UCSD-AML1 (cell line): ENCODE data around the gene CMTR2.

Experiments
- DNase-seq: peaks from one replicate; lab custom pipeline; 2025; ENCODE audit not compliant: unreplicated experiment; lab: John Stamatoyannopoulos, UW

The CMTR2 gene

DNA sequence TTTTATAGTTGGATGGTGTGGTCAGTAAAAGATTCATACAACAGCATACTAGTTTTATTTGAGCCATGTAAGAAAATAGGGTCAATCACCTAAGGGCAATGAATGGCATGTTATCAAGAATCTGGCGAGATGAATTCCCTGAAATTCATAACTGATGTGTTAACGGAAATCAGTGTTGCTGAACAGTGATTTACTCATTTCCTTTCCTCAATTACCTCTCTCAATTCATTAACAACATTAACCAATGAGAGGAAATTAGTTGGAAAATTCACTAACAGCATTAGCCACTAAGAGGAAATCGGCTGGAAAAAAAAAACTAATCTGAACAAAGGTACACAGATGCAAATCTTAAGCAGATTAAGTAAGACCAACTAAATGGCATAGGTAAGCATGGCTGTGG is 6.3 kb downstream of the CMTR2 start:
- no peak for DNase-seq

DNA sequence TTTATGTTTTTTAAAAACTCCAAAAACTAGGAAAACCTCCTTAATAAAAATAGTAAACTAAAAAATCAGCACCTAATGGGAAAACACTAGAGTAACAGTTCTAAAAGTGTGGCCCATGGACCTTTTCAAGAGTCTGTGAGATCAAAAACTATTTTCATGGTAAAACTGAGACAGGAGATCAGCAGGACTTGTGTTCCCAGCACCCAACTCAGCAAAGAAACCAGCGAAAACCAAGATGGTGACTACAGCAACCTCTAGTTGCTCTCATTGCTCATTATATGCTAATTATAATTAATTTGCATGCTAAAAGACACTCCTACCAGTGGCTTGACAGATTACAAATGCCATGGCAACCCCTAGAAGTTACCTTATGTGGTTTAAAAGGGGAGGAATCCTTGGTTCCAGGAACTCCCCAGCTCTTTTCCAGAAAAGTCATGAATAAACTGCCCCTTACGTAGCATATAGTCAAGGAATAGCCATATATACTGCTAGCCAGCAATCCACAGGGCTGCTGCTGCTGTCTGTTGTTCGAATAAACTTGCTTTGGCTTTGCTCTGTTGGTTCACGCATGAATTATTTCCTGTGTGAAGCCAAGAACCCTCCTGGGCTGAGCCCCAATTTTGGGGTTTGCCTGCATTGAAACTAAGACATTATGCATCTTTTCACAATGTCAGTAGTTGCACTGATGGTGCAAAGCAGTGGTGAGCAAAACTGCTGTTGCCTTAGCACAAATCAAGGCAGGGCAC is 12.4 kb downstream of the CMTR2 start:
- no peak for DNase-seq

DNA sequence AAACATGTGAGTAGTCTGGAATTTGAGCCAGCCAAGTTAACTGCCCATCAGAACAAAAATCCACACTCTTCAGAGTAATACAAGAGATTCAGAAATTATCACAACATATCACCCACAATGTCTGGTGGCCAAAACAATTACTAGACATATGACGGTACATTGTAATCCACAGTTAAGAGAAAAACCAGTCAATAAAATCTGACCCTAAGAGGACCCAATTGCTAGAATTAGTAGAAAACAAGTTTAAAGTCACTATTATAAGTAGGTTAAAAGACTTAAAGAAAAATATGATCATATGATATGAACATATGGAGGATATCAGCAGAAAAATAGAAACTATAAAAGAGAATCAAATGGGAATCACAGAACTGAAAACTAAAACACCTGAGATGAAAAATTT is 15.8 kb downstream of the CMTR2 start:
- no peak for DNase-seq

DNA sequence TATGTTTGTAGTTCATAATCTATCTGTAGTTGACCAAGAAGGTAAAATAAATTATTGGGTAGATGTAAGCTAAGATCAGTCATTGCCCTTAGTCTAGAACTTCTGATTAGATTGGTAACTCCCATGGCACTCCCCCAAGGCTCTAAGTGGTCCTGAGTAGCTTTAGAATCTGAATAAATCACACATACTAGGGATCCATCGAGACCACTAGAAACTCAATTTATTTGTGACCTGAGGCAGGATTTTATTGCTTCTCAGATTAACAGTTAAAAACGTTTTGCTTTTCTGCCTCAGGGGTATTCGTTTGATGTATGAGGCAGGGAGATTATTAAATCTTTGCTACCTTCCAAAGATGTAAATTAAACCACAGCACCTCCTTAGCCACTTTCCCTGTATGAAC is 24.9 kb downstream of the CMTR2 start:
- DNase-seq = no peak

DNA sequence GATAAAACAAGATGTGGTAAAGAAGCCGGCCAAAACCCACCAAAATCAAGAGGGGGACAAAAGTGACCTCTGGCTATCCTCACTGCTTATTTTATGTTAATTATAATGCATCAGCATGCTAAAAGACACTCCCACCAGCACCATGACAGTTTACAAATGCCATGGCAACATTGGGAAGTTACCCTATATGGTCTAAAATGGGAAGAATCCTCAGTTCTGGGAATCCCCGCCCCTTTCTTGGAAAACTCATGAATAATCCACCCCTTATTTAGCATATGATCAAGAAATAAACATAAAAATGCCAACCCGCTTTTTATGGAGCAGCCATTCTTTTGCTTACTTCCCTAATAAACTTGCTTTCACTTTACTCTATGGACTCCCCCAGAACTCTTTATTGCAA is 25.6 kb downstream of the CMTR2 start:
- DNase-seq = no peak

DNA sequence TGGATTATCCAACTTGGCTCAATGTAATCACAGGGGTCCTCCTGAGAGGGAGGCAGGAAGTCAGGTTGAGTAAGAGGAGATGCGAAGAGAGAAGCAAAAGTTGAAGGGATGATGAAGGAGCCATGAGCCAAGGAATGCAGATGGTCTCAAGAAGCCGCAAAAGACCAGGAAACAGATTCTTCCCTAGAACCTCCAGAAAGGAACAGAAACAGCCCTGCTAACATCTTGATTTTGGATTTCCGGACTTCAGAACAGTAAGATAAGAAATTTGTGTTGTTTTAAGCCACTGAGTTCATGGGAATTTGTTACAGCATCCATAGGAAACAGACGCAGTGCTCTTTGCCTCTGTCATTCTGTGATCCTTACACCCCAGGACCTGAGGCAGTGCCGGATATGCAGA is 26.8 kb downstream of the CMTR2 start:
- DNase-seq = no peak

DNA sequence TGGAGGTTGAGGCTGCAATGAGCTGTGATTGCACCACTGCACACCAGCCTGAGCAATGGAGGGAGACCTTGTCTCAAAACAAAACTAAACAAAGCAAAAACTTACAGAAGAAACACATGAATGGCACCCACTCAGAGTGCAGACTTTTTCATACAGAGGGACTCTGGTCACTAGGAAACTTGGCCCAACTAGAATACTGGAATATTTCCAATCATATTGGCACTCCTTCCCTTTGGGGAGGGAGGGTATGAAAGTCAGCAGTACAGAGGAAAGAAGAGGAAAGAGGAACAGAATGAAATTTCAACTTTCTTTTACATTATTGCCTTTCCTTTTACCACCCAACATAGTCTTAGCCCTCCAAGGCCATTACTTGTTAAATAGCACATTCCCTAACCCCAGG is 28.2 kb downstream of the CMTR2 start:
- no peak for DNase-seq

DNA sequence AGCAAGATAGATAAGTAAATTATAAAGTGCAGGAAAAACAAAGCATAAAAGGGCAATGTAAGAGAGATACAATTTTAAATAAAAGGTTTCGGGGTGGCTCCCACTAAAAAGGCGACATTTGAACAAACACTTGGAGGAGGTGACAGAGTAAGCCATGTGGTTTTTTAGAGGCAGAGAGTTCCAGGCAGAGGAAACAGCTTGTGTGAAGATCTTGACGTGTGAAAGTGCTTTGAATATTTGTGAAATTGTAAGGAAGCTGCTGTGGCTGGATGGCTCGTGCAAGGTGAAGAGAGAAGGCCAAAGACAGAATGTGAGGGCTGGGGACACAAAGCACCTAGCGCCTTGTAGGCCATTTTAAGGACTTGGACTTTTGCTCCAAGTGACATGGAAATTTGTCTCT is 30.1 kb downstream of the CMTR2 start:
- no peak for DNase-seq

DNA sequence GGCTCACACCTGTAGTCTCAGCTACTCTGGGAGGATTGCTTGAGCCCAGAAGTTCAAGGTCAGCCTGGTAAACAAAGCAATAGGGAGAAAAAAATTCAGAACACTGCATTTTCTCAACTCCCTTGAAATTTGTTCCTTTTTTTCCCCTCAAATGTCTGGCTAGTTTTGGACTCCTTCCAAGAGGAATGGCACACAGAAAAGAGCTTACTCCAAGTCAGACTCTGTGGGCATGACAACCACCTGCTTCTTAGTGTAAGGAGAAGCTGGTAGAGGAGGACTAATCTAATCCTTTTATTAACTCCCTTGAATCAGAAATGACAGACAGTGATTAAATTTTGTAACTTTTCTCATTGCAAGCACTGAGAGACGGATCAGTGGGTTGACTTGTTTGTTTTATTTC is 30.8 kb downstream of the CMTR2 start:
- no peak for DNase-seq

DNA sequence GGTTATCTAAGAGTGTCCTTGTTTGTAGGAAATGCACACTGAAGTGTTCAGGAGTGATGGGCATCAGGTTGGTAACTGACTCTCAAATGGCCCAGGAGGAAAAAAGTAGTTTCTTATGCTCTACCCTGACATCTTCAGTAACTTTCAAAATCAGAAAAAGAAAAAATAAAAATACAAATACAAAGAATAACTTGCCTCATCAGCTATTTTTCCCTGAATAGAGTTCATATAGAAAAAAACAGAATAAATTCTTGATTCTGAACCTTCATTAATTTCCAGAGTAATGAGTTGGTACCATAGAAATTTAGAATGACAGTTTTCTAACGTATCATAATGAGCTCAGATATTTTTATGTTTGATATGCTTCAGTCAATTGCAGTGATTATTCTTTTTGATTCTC is 31.4 kb downstream of the CMTR2 start:
- DNase-seq = no peak

DNA sequence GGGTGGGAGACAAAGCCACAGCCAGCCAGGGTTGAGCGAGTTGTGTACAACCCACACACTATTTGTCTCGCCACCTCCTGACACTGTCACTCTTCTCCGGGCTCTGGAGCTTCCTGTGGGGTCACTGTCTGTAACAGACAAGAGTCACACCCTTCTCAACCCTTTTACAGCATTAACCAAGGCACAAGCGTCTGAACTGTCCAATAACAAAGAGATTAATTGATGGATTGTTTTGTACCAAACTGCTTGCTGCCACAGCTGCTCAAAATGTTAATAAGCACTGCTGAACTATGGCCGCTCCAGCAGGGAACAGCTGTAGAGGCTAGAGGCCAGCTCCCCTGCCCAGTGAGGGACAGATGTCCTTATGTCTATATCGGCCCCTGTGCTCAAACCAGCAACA is 33.5 kb downstream of the CMTR2 start:
- no peak for DNase-seq

DNA sequence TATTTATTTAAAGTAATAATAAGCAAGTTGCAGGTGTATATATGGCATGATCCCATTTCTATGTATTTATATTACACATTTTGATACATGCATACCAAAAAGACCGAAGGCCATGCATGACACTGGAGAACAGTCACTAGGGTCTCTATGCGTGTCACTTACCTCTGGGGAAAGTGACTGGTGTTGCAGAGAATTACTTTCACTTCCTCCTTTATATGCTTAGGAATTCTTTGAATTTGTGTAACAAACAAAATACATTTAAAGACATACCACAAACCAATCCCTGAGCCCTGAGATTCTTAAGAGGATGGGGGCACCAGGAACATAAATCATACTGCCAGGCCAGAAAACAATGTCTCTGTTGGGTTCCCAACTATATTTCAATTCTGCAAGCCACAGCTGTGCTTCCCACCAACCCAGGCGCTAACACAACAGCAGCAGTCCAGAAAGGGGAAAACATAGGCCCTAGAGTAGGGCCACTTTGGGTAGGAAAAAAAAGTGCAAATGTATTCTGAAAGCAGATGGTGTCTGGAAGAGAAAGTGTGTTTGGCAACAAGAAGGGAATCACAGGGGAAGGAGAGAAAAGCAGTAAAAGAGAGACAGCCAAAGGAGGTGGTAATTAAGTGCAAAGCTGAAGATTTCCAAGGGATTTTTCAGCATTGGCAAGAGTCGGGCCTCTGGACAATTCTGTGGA is 34.2 kb downstream of the CMTR2 start:
- DNase-seq = no peak

DNA sequence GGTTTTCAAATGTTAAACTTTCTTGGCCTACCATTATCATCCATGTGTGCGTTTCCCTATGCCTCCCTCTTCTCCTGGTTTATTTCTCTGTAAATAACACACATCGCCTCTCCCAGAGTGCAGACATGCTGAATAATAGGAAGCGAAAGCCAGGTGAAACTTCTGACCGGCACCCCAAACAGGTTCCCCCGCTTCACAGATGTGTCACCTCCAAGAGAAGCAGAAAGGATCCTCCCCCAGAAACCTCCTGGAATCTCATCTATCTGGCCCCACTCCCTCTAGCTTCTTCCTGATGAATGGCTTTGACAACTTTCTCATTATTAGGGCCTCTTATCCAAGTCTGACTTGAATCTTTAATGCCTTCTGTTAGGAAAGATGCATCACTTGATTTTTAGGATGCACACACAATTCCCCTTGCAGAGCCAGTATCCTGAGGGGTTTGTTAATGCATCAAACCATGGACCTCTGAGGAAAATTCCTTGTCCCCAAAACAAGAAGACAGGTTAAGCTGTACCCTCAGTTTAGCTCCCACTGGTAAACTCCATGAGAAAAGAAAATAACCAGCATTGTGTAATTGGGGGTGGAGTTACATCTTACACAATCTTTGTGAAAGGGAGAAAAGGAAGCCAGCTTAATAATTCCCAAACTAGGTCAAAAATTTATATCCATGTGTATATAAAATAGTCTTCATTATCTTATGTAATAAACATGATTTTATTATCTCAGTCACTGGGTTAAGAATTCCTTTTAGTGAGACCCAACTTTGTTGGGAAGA is 38.6 kb downstream of the CMTR2 start:
- DNase-seq = no peak

DNA sequence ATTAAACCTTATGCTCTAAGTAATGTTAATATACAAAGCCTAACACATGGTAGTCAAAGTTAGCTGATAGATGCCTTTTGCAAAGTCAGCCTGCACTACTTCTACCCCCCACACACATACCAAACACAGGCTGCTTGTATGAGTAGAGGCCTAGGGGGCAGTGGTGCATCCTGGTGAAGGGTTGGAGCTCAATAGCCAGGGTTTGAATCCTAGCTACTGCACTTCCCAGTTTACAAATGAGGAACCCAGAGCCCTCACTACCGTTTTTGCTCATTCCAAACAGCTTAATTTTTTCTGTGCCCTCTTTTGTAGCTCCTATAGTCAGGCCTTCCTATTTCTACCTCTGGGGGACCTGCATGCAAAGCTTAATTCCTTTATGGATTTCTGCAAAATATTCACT is 39.8 kb downstream of the CMTR2 start:
- DNase-seq = peak; percentile 17

DNA sequence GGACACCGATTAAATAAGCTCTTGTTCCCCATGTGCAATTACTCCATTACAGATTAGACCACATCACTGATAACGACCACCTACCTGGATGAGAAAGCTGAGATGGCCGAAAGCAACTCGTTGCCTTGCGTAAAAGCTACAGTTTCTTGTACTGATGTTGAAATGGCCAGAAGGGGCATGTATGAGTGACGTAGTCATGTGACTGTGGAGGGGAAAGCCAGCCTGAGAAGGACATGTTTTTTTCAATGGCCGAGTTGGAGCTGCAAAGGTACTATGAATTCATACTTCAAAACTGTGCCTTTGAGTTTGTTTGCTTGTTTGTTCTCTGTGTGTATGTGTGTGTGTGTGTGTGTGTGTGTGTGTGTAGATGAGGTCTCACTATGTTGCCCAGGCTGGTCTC is 41.7 kb downstream of the CMTR2 start:
- no peak for DNase-seq

DNA sequence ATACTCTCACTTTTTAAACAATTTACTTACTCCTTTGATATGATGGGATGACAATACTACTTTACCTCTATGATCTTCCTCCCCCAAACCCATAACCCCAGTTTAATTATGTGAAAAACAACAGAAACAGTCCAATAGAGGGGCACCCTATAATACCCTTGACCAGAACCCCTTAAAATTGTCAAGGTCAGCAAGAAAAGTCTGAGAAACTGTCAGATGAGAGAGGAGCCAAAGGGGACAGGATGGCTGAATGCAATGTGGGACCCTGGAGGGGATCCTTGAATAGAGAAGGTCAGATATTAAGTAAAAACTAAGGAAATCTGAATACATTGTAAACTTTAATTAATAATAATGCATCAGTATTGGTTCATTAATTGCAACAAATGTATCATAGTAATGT is 42.9 kb downstream of the CMTR2 start:
- DNase-seq = no peak

DNA sequence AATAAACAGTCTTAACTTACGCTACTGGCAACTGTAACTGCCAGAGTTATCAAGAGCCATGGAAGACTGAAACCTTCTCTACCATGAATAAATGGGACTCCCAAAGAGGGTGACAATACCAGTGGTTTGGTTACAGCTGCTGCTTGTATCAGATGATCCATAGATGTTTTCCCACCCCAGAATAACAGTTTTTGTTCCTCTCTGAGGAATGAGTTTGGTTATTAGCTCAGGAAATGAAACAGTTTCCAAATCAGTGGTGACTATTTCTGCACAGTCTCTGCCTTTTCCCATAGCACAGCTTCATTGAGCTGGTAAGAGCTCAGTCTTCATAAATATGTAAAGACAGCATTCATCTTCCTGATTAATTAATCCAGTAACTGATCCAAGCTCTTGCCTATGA is 44.7 kb downstream of the CMTR2 start:
- no peak for DNase-seq

DNA sequence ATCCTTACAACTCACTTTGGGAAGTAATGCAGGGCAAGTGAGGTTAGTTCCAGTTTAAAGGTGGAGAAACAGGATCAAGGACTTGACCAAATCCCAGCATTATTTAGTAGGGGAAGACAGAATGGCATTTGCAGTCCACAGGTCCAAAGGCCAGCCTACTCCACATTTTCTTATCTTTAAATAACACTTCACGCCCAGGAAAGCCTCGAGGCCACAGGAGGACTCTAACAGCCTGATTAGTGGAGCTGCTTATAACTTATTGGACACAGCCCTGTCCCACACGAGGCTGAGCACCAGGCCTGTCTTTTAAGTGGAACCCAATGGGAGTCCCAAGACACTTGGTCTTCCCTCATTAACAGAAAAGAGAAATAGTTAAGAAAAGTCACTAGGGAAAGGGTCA is 46.6 kb downstream of the CMTR2 start:
- no peak for DNase-seq

DNA sequence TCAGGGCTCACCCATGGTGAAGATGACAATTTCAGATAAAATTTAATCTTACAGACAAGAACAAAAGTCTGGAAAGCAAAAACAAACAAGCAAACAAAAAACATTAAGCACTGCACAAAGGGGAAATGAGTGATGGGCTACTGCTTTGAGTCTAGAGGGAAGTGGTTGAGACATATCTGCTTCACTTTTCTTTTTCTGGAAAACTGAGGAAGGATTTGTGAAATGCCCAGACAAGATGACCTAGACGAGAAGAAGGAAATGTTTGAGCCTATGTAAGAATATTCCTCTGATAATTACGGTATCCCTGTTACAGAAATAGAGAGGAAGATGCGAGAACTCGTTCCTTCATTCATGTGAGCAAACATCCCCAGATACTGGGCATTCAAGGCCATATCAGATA is 47.2 kb downstream of the CMTR2 start:
- DNase-seq = no peak
